Transverse colon (tissue), 4 donors: ENCODE data around the gene ERCC4. TPM values are rescaled to one million over a fixed set of nuclear protein-coding genes. Genes with fewer than 3 reads are reported as not detected.
"Not testable (repeated sequence)": the region's sequence is repeated elsewhere in the genome, so short reads cannot be mapped to it uniquely, and the experiment has no call there.

Experiments
- DNase-seq: peaks from one replicate; pipeline ENCODE4 v3.0.0-alpha.2; 2019
- H3K27ac ChIP-seq, 4 donors: fragments of 200-600 bp; sonication (generic); 2 replicates each; pipeline ENCODE4 v1.5.1; 2016 to 2018; ENCODE audit warnings: inconsistent platforms in 4 of 4
- H3K27me3 ChIP-seq: fragments of 200-600 bp; sonication (generic); 2 replicates; pipeline ENCODE4 v1.5.1; 2017; ENCODE audit warnings: inconsistent platforms
- H3K36me3 ChIP-seq, 4 donors: fragments of 200-600 bp; sonication (generic); 2 replicates each; pipeline ENCODE4 v1.5.1; 2017 to 2019; ENCODE audit warnings: inconsistent platforms in 4 of 4
- H3K4me1 ChIP-seq, 4 donors: fragments of 200-600 bp; sonication (generic); 2 replicates each; pipeline ENCODE4 v1.5.1; 2017 to 2020; ENCODE audit warnings: inconsistent platforms in 4 of 4
- H3K4me3 ChIP-seq, 4 donors: fragments of 200-600 bp; sonication (generic); 1 replicate in 1 of 4; 2 replicates in 3 of 4; pipeline versions ENCODE4 v1.5.1 to v1.6.1; 2017 to 2019; ENCODE audit warnings: inconsistent platforms in 4 of 4
- H3K9me3 ChIP-seq, 2 donors: fragments of 200-600 bp; sonication (generic); 2 replicates each; pipeline ENCODE4 v1.5.1; 2017 to 2019; ENCODE audit warnings: inconsistent platforms in 2 of 2
- CTCF ChIP-seq, 5 experiments: fragments of 200-600 bp in 3 of 5; fragments of 450-650 bp in 2 of 5; sonication (generic) in 3 of 5; IDR thresholded peaks; 1 replicate in 2 of 5; 2 replicates in 3 of 5; pipeline ENCODE4 v1.5.1; 2016 to 2017; ENCODE audit warnings: antibody characterized with exemption in 5 of 5, inconsistent platforms in 3 of 5, mild to moderate bottlenecking in 2 of 5, moderate library complexity in 1 of 5
- EP300 ChIP-seq: sonication (generic); formaldehyde crosslinking; IDR thresholded peaks from one replicate; pipeline ENCODE4 v1.6.1; 2017; ENCODE audit warnings: antibody characterized with exemption, low read depth
- POLR2A ChIP-seq: fragments of 450-650 bp; IDR thresholded peaks from one replicate; pipeline ENCODE4 v1.6.1; 2016; ENCODE audit warnings: antibody characterized with exemption, mild to moderate bottlenecking, moderate library complexity
- POLR2AphosphoS5 ChIP-seq, 3 donors: sonication (generic); formaldehyde crosslinking; IDR thresholded peaks; one replicate each; pipeline ENCODE4 v1.6.1; 2016; ENCODE audit warnings: antibody characterized with exemption in 3 of 3
- WGBS, 2 donors: methylation state at CpG; one replicate each; pipeline ENCODE4 v1.1.5; 2018; ENCODE audit warnings: low coverage in 1 of 2; 5-methylcytosine and 5-hydroxymethylcytosine counted together
- in situ Hi-C, 4 donors: fragments of 200-750 bp; cut with MboI; loops; one replicate each; pipeline versions ENCODE4 v1.15.0 to v1.15.1; 2017; ENCODE audit warnings: low sequenced_read_pairs in 3 of 4, low pct_ligation_motif_present in 1 of 4, low pct_unique_long_range_greater_than_20kb in 1 of 4
- intact Hi-C: fragments of 100-400 bp; cut with DNase I; formaldehyde crosslinking; loops from one replicate; pipeline ENCODE4 v1.15.1; 2023; ENCODE audit warnings: low total_unique reads
- total RNA-seq, 4 donors: library from RNA; depleted of rRNA; stranded (reverse); fragments of >200 nt; gene quantifications; one replicate each; pipeline ENCODE4 v1.1.0, GENCODE V29; 2016

ERCC4 gene
- total RNA-seq, 4 donors from 2014 or later: 3.8 to 14.1 (median 4.8) TPM

GRCh38 chr16:13902052-13902451, 17.9 kb upstream of the ERCC4 start:
- intact Hi-C loops (no loop called here), in situ Hi-C loops (loop anchor here in 1 of 4 donors (25.0 kb wide), 1 partner anchor 635 kb away; no protein-coding TSS in a partner anchor)
- no peak overlapping the region for H3K4me3 ChIP-seq
- no peak overlapping the region for H3K27ac ChIP-seq
- no peak for TF ChIP-seq EP300
- TF ChIP-seq POLR2AphosphoS5 (IDR thresholded peaks at IDR 0.05): no peak
- TF ChIP-seq CTCF (IDR thresholded peaks at IDR 0.05): no peak
- no peak for TF ChIP-seq POLR2A
- 73 to 79% methylated on average over 3 of the region's 3 CpGs for WGBS, 2 donors
- H3K4me1 ChIP-seq: no peaks in the 10 kb centered on the region
- no peak for DNase-seq
- H3K27me3 ChIP-seq: no peaks in the 10 kb centered on the region
- no peaks in the 10 kb centered on the region for H3K9me3 ChIP-seq
- no peaks in the 10 kb centered on the region for H3K36me3 ChIP-seq

GRCh38 chr16:13902677-13903076, 17.3 kb upstream of the ERCC4 start:
- Histone ChIP-seq H3K4me1 (no peaks in the 10 kb centered on the region), H3K9me3 (no peaks in the 10 kb centered on the region), H3K4me3 (no peak overlapping the region), H3K27me3 (no peaks in the 10 kb centered on the region), H3K36me3 (no peaks in the 10 kb centered on the region), H3K27ac (no peak overlapping the region)
- in situ Hi-C loops: loop anchor here in 1 of 4 donors (25.0 kb wide), 1 partner anchor 635 kb away; no protein-coding TSS in a partner anchor
- 74 to 80% methylated on average over 3 of the region's 3 CpGs for WGBS, 2 donors
- intact Hi-C loops: no loop called here
- no peak for DNase-seq
- no peak for TF ChIP-seq CTCF (IDR thresholded peaks at IDR 0.05)
- TF ChIP-seq POLR2AphosphoS5 (IDR thresholded peaks at IDR 0.05): no peak
- no peak for TF ChIP-seq POLR2A
- TF ChIP-seq EP300: no peak

- intact Hi-C loops: no loop called here
Measured at GRCh38 chr16:13904179-13904691, 15.7 kb upstream of the ERCC4 start.

GRCh38 chr16:13904822-13905221, 15.1 kb upstream of the ERCC4 start:
- H3K36me3 ChIP-seq, intact Hi-C loops, H3K4me1 ChIP-seq, H3K4me3 ChIP-seq, H3K27me3 ChIP-seq, H3K9me3 ChIP-seq, H3K27ac ChIP-seq: not testable (repeated sequence)
- 34 to 40% methylated on average over 3 to 9 of the region's 9 CpGs for WGBS, 2 donors
- DNase-seq: peak; percentile 22
- in situ Hi-C loops: loop anchor here in 1 of 4 donors (25.0 kb wide), 1 partner anchor 632 kb away; no protein-coding TSS in a partner anchor
- peak in 2 of 5 experiments; percentile 15 to 27 for TF ChIP-seq CTCF (IDR thresholded peaks at IDR 0.05)

More at GRCh38 chr16:13904179-13904691, 15.7 kb upstream of the ERCC4 start:
- in situ Hi-C loops: loop anchor here in 1 of 4 donors (25.0 kb wide), 1 partner anchor 633 kb away; no protein-coding TSS in a partner anchor
- no peak for DNase-seq
- Histone ChIP-seq H3K27ac (no peak overlapping the region), H3K4me1 (no peaks in the 10 kb centered on the region), H3K27me3 (no peaks in the 10 kb centered on the region), H3K9me3 (no peaks in the 10 kb centered on the region), H3K4me3 (no peak overlapping the region), H3K36me3 (no peaks in the 10 kb centered on the region)
- 62% methylated on average over 1 of the region's 1 CpG; no CpG with 5 or more reads in 1 of the 2 donors for WGBS, 2 donors
- TF ChIP-seq POLR2A (no peak), CTCF (IDR thresholded peaks at IDR 0.05) (no peak), POLR2AphosphoS5 (IDR thresholded peaks at IDR 0.05) (no peak), EP300 (no peak)
